Uterus (tissue), 2 donors: Measurements from ENCODE around the gene GALNTL6.

ENCODE experiments used
- POLR2A ChIP-seq, 2 donors: fragments of 450-650 bp; IDR thresholded peaks; one replicate each; pipeline ENCODE4 v1.6.1; 2016; ENCODE audit warnings: antibody characterized with exemption in 2 of 2, mild to moderate bottlenecking in 1 of 2, moderate library complexity in 1 of 2
- TF ChIP-seq, protein P1 (sequence below), 4 experiments: fragments of 200-600 bp in 2 of 4; fragments of 450-650 bp in 2 of 4; sonication (generic) in 2 of 4; IDR thresholded peaks; one replicate each; pipeline ENCODE4 v1.5.1; 2016 to 2019; ENCODE audit warnings: antibody characterized with exemption in 4 of 4, mild to moderate bottlenecking in 2 of 4, moderate library complexity in 1 of 4

DNA sequence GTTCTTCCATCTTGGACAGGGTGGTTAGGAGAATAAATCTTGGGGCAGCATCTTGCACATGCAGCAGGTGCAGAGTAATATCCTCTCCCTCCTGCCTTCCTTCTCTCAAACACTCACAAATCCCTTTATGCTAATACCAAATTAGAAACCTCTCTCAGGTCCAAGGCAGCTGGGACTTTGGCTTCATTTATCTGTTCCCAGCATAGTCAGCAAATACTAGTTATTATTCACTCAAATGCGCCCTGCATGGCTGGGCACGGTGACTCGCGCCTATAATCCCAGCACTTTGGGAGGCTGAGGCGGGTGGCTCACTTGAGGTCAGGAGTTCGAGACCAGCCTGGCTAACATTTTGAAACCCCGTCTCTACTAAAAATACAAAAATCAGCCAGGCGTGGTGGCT is 1199.4 kb downstream of the GALNTL6 start:
- TF ChIP-seq POLR2A (IDR thresholded peaks at IDR 0.05): no peak
- TF ChIP-seq, protein P1, sequence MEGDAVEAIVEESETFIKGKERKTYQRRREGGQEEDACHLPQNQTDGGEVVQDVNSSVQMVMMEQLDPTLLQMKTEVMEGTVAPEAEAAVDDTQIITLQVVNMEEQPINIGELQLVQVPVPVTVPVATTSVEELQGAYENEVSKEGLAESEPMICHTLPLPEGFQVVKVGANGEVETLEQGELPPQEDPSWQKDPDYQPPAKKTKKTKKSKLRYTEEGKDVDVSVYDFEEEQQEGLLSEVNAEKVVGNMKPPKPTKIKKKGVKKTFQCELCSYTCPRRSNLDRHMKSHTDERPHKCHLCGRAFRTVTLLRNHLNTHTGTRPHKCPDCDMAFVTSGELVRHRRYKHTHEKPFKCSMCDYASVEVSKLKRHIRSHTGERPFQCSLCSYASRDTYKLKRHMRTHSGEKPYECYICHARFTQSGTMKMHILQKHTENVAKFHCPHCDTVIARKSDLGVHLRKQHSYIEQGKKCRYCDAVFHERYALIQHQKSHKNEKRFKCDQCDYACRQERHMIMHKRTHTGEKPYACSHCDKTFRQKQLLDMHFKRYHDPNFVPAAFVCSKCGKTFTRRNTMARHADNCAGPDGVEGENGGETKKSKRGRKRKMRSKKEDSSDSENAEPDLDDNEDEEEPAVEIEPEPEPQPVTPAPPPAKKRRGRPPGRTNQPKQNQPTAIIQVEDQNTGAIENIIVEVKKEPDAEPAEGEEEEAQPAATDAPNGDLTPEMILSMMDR (IDR thresholded peaks at IDR 0.05): no peak
